Measurements from ENCODE around the gene ARHGEF16. TPM values are rescaled to one million over a fixed set of nuclear protein-coding genes. Genes with fewer than 3 reads are reported as not detected.

Gene ARHGEF16
- total RNA-seq: under 0.01 and 0.09 TPM in 2 replicates

DNA sequence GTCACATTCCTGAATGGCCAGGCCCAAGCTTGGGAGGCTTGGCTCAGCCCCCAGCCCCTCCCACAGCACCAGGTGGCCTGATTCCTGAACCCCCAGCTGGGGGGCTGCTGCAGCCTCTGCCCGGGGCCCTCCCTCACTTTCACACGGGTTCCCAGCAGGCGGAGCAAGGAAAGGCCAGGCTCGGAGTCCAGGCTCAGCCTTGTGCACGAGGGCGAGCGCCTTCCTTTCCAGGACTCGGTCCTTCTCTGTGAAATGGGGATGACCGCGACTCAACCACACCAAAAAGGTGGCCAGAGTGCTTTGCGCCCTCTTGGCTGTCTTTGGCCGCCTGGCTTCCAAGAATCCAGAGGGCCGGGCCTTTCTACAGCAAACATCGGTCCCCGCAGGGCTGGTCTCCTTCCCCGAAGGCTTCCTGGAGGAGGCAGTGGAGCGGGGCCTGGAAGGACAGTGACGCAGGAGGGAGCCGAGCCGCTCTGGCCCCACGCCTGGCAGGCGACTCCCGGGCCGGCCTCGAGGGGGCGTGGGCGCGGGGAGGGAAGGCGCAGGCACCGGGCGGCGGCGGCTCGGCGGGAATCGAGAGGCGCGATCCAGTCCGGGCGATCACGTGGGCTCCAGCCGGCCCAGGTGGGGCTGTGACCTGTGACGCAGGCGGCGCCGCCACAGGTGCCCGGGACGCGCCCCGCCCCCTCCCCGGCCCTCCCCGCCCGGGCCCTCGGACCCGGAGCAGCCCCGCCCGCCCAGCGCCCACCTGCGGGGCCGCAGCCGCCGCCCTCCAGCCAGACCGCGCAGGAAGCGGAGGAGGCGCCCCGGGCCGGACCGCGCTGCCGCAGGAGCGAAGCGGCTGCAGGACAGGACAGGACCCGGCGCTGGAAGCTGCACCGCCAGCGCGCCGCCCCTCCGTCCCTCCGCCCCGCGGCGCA is at the start of gene ARHGEF16:
Gene ARHGEF16 (plus strand): TSS at position 775 of the 920 bp plus-strand sequence. CDS start 8,420 bp downstream, outside the sequence.

Other genes starting within 250 kb of the ARHGEF16 start
- gene MEGF6, start 156.8 kb downstream of the ARHGEF16 start, total RNA-seq: 3.0 and 25.9 TPM in 2 replicates
- 22.4 and 24.9 TPM in 2 replicates for gene TPRG1L, start 170.3 kb downstream of the ARHGEF16 start, total RNA-seq
- 12.1 and 15.7 TPM in 2 replicates for gene WRAP73, start 195.4 kb downstream of the ARHGEF16 start, total RNA-seq
- gene TP73, start 197.9 kb downstream of the ARHGEF16 start, total RNA-seq: not detected in 2 replicates

All from smooth muscle cell of bladder (primary cell).